ENCODE results near the gene NUP155. TPM values are rescaled to one million over a fixed set of nuclear protein-coding genes. Genes with fewer than 3 reads are reported as not detected.
"Not testable (repeated sequence)": the region's sequence is repeated elsewhere in the genome, so short reads cannot be mapped to it uniquely, and the experiment has no call there.

Gene NUP155
- 31.9 TPM for polyA plus RNA-seq (2012; ENCODE audit: insufficient read depth, insufficient read length)

GRCh38 chr5:37370864-37371726 is at the start of gene NUP155:
NUP155 (minus strand) TSS chr5:37371106; CDS start chr5:37370977, 129 bp downstream.
- peak within 1 kb of the TSS; percentile 85 for H3K4me3 ChIP-seq (ENCODE audit: low read length)
- peak; percentile 90 for DNase-seq (ENCODE audit: low read depth, low spot score)

- no peak overlapping the region for H3K4me3 ChIP-seq (ENCODE audit: low read length)
- DNase-seq (ENCODE audit: low read depth, low spot score), result no peak
Measured at GRCh38 chr5:37417347-37417746, 46.4 kb upstream of the NUP155 start.

- DNase-seq (ENCODE audit: low read depth, low spot score); H3K4me3 ChIP-seq (ENCODE audit: low read length): not testable (repeated sequence)
Measured at GRCh38 chr5:37415456-37415855, 44.5 kb upstream of the NUP155 start.

- DNase-seq (ENCODE audit: low read depth, low spot score), result no peak
- no peak overlapping the region for H3K4me3 ChIP-seq (ENCODE audit: low read length)
Measured at GRCh38 chr5:37412515-37412914, 41.6 kb upstream of the NUP155 start.

- no peak for DNase-seq (ENCODE audit: low read depth, low spot score)
- H3K4me3 ChIP-seq (ENCODE audit: low read length), result no peak overlapping the region
Measured at GRCh38 chr5:37400501-37400900, 29.6 kb upstream of the NUP155 start.

- H3K4me3 ChIP-seq (ENCODE audit: low read length), result no peak overlapping the region
- DNase-seq (ENCODE audit: low read depth, low spot score), result no peak
Measured at GRCh38 chr5:37396352-37396751, 25.4 kb upstream of the NUP155 start.

- DNase-seq (ENCODE audit: low read depth, low spot score), result no peak
- no peak overlapping the region for H3K4me3 ChIP-seq (ENCODE audit: low read length)
Measured at GRCh38 chr5:37391591-37391990, 20.7 kb upstream of the NUP155 start.

GRCh38 chr5:37379100-37379628 is 8.3 kb upstream of the NUP155 start, which contains the start of gene WDR70:
WDR70 (plus strand) TSS chr5:37379318; CDS start chr5:37379368, 50 bp downstream.
- peak within 1 kb of the TSS; percentile 72 for H3K4me3 ChIP-seq (ENCODE audit: low read length)
- peak; percentile 86 for DNase-seq (ENCODE audit: low read depth, low spot score)

- H3K4me3 ChIP-seq (ENCODE audit: low read length), result not testable (repeated sequence)
Measured at GRCh38 chr5:37378066-37378465, 7.2 kb upstream of the NUP155 start.

GRCh38 chr5:37375091-37375490 is 4.2 kb upstream of the NUP155 start:
- no peak overlapping the region for H3K4me3 ChIP-seq (ENCODE audit: low read length)
- DNase-seq (ENCODE audit: low read depth, low spot score), result no peak

More at GRCh38 chr5:37378066-37378465, 7.2 kb upstream of the NUP155 start:
- DNase-seq (ENCODE audit: low read depth, low spot score), result not testable (repeated sequence)

- peak overlapping the region; percentile 85 for H3K4me3 ChIP-seq (ENCODE audit: low read length)
- DNase-seq (ENCODE audit: low read depth, low spot score), result no peak
Measured at GRCh38 chr5:37370550-37370863, 399 bp downstream of the NUP155 start.

GRCh38 chr5:37355161-37355560 is 15.7 kb downstream of the NUP155 start:
- no peak for DNase-seq (ENCODE audit: low read depth, low spot score)
- H3K4me3 ChIP-seq (ENCODE audit: low read length), result no peak overlapping the region

GRCh38 chr5:37342741-37343140 is 28.2 kb downstream of the NUP155 start:
- DNase-seq (ENCODE audit: low read depth, low spot score); H3K4me3 ChIP-seq (ENCODE audit: low read length): not testable (repeated sequence)

GRCh38 chr5:37334754-37335153 is 36.2 kb downstream of the NUP155 start:
- not testable (repeated sequence) for DNase-seq (ENCODE audit: low read depth, low spot score); H3K4me3 ChIP-seq (ENCODE audit: low read length)

- no peak for DNase-seq (ENCODE audit: low read depth, low spot score)
- H3K4me3 ChIP-seq (ENCODE audit: low read length), result no peak overlapping the region
Measured at GRCh38 chr5:37326536-37326935, 44.4 kb downstream of the NUP155 start.

GRCh38 chr5:37323607-37324006 is 47.3 kb downstream of the NUP155 start:
- DNase-seq (ENCODE audit: low read depth, low spot score), result no peak
- H3K4me3 ChIP-seq (ENCODE audit: low read length), result no peak overlapping the region

GRCh38 chr5:37319037-37319782 is 51.7 kb downstream of the NUP155 start:
- DNase-seq (ENCODE audit: low read depth, low spot score), result no peak

GRCh38 chr5:37316027-37316426 is 54.9 kb downstream of the NUP155 start:
- DNase-seq (ENCODE audit: low read depth, low spot score), result no peak
- H3K4me3 ChIP-seq (ENCODE audit: low read length), result no peak overlapping the region

More at GRCh38 chr5:37319037-37319782, 51.7 kb downstream of the NUP155 start:
- no peak overlapping the region for H3K4me3 ChIP-seq (ENCODE audit: low read length)

- DNase-seq (ENCODE audit: low read depth, low spot score), result no peak
- no peak overlapping the region for H3K4me3 ChIP-seq (ENCODE audit: low read length)
Measured at GRCh38 chr5:37310360-37310759, 60.5 kb downstream of the NUP155 start.

- no peak overlapping the region for H3K4me3 ChIP-seq (ENCODE audit: low read length)
- no peak for DNase-seq (ENCODE audit: low read depth, low spot score)
Measured at GRCh38 chr5:37308793-37309192, 62.1 kb downstream of the NUP155 start.
